ENCODE results near the gene SLC25A11. TPM values are rescaled to one million over a fixed set of nuclear protein-coding genes. Genes with fewer than 3 reads are reported as not detected.

The SLC25A11 gene
- total and polyA plus RNA-seq, 4 donors: 28.5 to 54.1 (median 46.0) TPM

DNA sequence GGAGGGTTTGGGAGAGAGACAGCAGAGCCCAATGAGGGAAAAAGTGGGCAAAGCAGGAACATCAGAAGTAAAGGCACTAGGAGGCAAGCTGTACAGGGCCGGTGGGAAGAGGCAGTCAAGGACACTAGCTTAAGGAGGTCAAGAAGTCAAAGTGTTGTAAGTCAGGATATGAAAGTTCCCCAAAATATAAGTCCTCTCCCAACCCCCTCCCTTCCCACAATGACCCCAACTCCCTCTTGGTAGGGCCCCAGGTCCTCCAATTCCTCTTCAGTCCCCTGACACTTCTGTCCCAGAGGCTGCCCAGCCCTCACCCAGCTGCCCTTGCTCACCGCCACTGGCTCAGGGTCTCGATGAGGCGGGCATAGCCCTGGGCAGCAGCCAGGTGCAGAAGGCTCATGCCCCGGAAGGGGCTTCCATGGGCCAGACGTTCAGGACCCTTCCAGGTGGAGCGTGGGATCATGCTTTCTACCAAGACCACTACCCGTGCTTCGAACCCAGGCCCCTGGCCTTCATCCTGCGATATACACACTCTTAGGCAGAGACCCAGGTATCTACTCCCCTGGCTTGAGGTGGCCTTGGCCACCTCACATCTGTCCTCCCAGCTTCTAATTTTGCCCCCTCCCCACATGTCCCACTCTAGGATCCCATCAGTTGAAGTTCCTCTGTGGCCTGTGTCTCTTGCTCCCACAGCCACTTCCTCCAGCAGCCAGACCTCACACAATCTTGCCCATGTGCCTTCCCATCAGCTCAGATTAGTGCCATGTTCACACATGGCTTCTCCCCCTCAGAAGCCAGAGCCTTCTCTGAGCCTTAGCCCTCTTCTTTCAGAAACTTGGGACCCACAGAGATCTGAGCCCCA is 33.6 kb upstream of the SLC25A11 start:
- WGBS: 87% methylated on average over 10 of the region's 10 CpGs
- Histone ChIP-seq H3K27ac (ENCODE audit: low read depth in 1 of 2, low read length in 2 of 2) (no peak overlapping the region), H3K9me3 (ENCODE audit: control insufficient read depth in 4 of 4, low read length in 3 of 4) (no peaks in the 10 kb centered on the region), H3K27me3 (ENCODE audit: control insufficient read depth in 4 of 4, insufficient read depth in 4 of 4, low read length in 3 of 4) (no peaks in the 10 kb centered on the region), H3K9ac (ENCODE audit: low read depth in 1 of 2, low read length in 2 of 2) (no peak overlapping the region), H3K4me3 (ENCODE audit: low read depth in 1 of 3, low read length in 3 of 3) (no peak overlapping the region), H3K4me1 (ENCODE audit: control insufficient read depth in 4 of 4, insufficient read depth in 4 of 4, low read length in 3 of 4) (peaks cover 3 to 41% (median 25%) of the 10 kb centered on the region in 4 donors), H3K36me3 (ENCODE audit: control insufficient read depth in 4 of 4, insufficient read depth in 3 of 4, low read depth in 1 of 4, low read length in 3 of 4) (peaks cover 11 to 20% (median 17%) of the 10 kb centered on the region in 4 donors)
- TF ChIP-seq FOXA1 (IDR thresholded peaks at IDR 0.05) (no peak), NR2F2 (IDR thresholded peaks at IDR 0.05) (no peak), HNF4A (conservative IDR thresholded peaks at IDR 0.05) (no peak), SP1 (IDR thresholded peaks at IDR 0.05) (no peak), JUND (IDR thresholded peaks at IDR 0.05) (no peak), FOXA2 (IDR thresholded peaks at IDR 0.05) (no peak), YY1 (IDR thresholded peaks at IDR 0.05) (no peak), EGR1 (IDR thresholded peaks at IDR 0.05; ENCODE audit: low read depth in 2 of 2) (no peak)
- TF ChIP-seq, protein P1, sequence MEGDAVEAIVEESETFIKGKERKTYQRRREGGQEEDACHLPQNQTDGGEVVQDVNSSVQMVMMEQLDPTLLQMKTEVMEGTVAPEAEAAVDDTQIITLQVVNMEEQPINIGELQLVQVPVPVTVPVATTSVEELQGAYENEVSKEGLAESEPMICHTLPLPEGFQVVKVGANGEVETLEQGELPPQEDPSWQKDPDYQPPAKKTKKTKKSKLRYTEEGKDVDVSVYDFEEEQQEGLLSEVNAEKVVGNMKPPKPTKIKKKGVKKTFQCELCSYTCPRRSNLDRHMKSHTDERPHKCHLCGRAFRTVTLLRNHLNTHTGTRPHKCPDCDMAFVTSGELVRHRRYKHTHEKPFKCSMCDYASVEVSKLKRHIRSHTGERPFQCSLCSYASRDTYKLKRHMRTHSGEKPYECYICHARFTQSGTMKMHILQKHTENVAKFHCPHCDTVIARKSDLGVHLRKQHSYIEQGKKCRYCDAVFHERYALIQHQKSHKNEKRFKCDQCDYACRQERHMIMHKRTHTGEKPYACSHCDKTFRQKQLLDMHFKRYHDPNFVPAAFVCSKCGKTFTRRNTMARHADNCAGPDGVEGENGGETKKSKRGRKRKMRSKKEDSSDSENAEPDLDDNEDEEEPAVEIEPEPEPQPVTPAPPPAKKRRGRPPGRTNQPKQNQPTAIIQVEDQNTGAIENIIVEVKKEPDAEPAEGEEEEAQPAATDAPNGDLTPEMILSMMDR (IDR thresholded peaks at IDR 0.05; ENCODE audit: low read depth, low read length, missing input control): no peak
- TF ChIP-seq, protein P2, sequence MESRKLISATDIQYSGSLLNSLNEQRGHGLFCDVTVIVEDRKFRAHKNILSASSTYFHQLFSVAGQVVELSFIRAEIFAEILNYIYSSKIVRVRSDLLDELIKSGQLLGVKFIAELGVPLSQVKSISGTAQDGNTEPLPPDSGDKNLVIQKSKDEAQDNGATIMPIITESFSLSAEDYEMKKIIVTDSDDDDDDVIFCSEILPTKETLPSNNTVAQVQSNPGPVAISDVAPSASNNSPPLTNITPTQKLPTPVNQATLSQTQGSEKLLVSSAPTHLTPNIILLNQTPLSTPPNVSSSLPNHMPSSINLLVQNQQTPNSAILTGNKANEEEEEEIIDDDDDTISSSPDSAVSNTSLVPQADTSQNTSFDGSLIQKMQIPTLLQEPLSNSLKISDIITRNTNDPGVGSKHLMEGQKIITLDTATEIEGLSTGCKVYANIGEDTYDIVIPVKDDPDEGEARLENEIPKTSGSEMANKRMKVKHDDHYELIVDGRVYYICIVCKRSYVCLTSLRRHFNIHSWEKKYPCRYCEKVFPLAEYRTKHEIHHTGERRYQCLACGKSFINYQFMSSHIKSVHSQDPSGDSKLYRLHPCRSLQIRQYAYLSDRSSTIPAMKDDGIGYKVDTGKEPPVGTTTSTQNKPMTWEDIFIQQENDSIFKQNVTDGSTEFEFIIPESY (IDR thresholded peaks at IDR 0.05): no peak
- TF ChIP-seq, protein P3, sequence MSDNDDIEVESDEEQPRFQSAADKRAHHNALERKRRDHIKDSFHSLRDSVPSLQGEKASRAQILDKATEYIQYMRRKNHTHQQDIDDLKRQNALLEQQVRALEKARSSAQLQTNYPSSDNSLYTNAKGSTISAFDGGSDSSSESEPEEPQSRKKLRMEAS (IDR thresholded peaks at IDR 0.05): no peak
- no peak for DNase-seq (ENCODE audit: low spot score)

DNA sequence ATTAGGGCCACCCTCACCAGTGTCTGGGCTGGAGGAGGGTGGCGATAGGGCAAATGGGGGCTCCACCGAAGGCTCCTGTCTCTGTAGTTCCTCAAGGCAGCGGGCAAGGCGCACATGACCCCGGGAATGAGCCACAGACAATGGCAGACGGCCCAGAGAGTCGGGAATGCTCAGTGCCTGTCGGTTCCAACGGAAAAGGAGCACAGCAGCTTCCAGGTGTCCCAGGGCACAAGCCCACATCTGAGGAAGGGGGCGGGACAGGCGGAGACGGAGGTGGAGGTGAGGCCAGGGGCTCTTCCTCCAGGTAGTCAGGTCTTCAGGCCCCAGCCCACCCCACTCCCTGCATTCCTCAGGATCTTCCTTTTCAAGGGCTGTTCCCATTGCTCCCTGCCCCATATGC is 32.9 kb upstream of the SLC25A11 start:
- peaks cover 8 to 13% (median 13%) of the 10 kb centered on the region in 4 donors for H3K36me3 ChIP-seq (ENCODE audit: control insufficient read depth in 4 of 4, insufficient read depth in 3 of 4, low read depth in 1 of 4, low read length in 3 of 4)
- 82% methylated on average over 12 of the region's 12 CpGs for WGBS
- no peak for DNase-seq (ENCODE audit: low spot score)
- no peak overlapping the region for H3K27ac ChIP-seq (ENCODE audit: low read depth in 1 of 2, low read length in 2 of 2)
- H3K9ac ChIP-seq (ENCODE audit: low read depth in 1 of 2, low read length in 2 of 2): no peak overlapping the region
- H3K4me1 ChIP-seq (ENCODE audit: control insufficient read depth in 4 of 4, insufficient read depth in 4 of 4, low read length in 3 of 4): peaks cover 3 to 43% (median 28%) of the 10 kb centered on the region in 4 donors
- H3K27me3 ChIP-seq (ENCODE audit: control insufficient read depth in 4 of 4, insufficient read depth in 4 of 4, low read length in 3 of 4): no peaks in the 10 kb centered on the region
- H3K9me3 ChIP-seq (ENCODE audit: control insufficient read depth in 4 of 4, low read length in 3 of 4): no peaks in the 10 kb centered on the region
- TF ChIP-seq, protein P1 (IDR thresholded peaks at IDR 0.05; ENCODE audit: low read depth, low read length, missing input control): no peak
- H3K4me3 ChIP-seq (ENCODE audit: low read depth in 1 of 3, low read length in 3 of 3): no peak overlapping the region

Data from liver (tissue), 9 donors.